ENCODE results near the gene AMBP. TPM values are rescaled to one million over a fixed set of nuclear protein-coding genes. Genes with fewer than 3 reads are reported as not detected.

The AMBP gene
- total RNA-seq, 1 donor from 2014 or later = 110 TPM

- H3K27me3 Mint-ChIP-seq = peaks cover 19% of the 10 kb centered on the region
- no peaks in the 10 kb centered on the region for H3K9me3 Mint-ChIP-seq
- no peak overlapping the region for H3K27ac Mint-ChIP-seq
- no peak overlapping the region for H3K4me3 Mint-ChIP-seq
- peaks cover 20% of the 10 kb centered on the region for H3K4me1 Mint-ChIP-seq (ENCODE audit: unreplicated experiment)
- DNase-seq (ENCODE audit: extremely low spot score, unreplicated experiment) = no peak
- H3K36me3 Mint-ChIP-seq = no peaks in the 10 kb centered on the region
- TF ChIP-seq CTCF (conservative IDR thresholded peaks at IDR 0.05) = no peak
Observed at GRCh38 chr9:114114364-114114763, 36.3 kb upstream of the AMBP start.

- Mint-ChIP-seq H3K36me3 (no peaks in the 10 kb centered on the region), H3K4me1 (ENCODE audit: unreplicated experiment) (peaks cover 24% of the 10 kb centered on the region), H3K27ac (no peak overlapping the region), H3K4me3 (no peak overlapping the region), H3K9me3 (no peaks in the 10 kb centered on the region), H3K27me3 (peaks cover 19% of the 10 kb centered on the region)
- no peak for TF ChIP-seq CTCF (conservative IDR thresholded peaks at IDR 0.05)
- DNase-seq (ENCODE audit: extremely low spot score, unreplicated experiment) = no peak
Observed at GRCh38 chr9:114112778-114113584, 34.9 kb upstream of the AMBP start.

GRCh38 chr9:114112325-114112724 is 34.2 kb upstream of the AMBP start:
- no peaks in the 10 kb centered on the region for H3K36me3 Mint-ChIP-seq
- no peak for DNase-seq (ENCODE audit: extremely low spot score, unreplicated experiment)
- peaks cover 25% of the 10 kb centered on the region for H3K27me3 Mint-ChIP-seq
- no peaks in the 10 kb centered on the region for H3K9me3 Mint-ChIP-seq
- no peak for TF ChIP-seq CTCF (conservative IDR thresholded peaks at IDR 0.05)
- H3K4me3 Mint-ChIP-seq = no peak overlapping the region
- no peak overlapping the region for H3K27ac Mint-ChIP-seq
- peaks cover 25% of the 10 kb centered on the region for H3K4me1 Mint-ChIP-seq (ENCODE audit: unreplicated experiment)

- TF ChIP-seq CTCF (conservative IDR thresholded peaks at IDR 0.05) = no peak
- Mint-ChIP-seq H3K36me3 (no peaks in the 10 kb centered on the region), H3K4me3 (no peak overlapping the region), H3K27me3 (peaks cover 36% of the 10 kb centered on the region), H3K4me1 (ENCODE audit: unreplicated experiment) (peaks cover 23% of the 10 kb centered on the region), H3K27ac (no peak overlapping the region), H3K9me3 (no peaks in the 10 kb centered on the region)
- DNase-seq (ENCODE audit: extremely low spot score, unreplicated experiment) = no peak
Observed at GRCh38 chr9:114110180-114110579, 32.1 kb upstream of the AMBP start.

- no peak overlapping the region for H3K27ac Mint-ChIP-seq
- H3K4me3 Mint-ChIP-seq = no peak overlapping the region
- no peaks in the 10 kb centered on the region for H3K9me3 Mint-ChIP-seq
- TF ChIP-seq CTCF (conservative IDR thresholded peaks at IDR 0.05) = no peak
- peaks cover 23% of the 10 kb centered on the region for H3K4me1 Mint-ChIP-seq (ENCODE audit: unreplicated experiment)
- H3K36me3 Mint-ChIP-seq = no peaks in the 10 kb centered on the region
- no peak for DNase-seq (ENCODE audit: extremely low spot score, unreplicated experiment)
- peaks cover 45% of the 10 kb centered on the region for H3K27me3 Mint-ChIP-seq
Observed at GRCh38 chr9:114109124-114109523, 31.0 kb upstream of the AMBP start.
